ENCODE data around the gene NME7. TPM values are rescaled to one million over a fixed set of nuclear protein-coding genes. Genes with fewer than 3 reads are reported as not detected.

Gene NME7
- total RNA-seq, 4 donors from 2014 or later, result 1.9 to 15.9 (median 8.3) TPM

DNA sequence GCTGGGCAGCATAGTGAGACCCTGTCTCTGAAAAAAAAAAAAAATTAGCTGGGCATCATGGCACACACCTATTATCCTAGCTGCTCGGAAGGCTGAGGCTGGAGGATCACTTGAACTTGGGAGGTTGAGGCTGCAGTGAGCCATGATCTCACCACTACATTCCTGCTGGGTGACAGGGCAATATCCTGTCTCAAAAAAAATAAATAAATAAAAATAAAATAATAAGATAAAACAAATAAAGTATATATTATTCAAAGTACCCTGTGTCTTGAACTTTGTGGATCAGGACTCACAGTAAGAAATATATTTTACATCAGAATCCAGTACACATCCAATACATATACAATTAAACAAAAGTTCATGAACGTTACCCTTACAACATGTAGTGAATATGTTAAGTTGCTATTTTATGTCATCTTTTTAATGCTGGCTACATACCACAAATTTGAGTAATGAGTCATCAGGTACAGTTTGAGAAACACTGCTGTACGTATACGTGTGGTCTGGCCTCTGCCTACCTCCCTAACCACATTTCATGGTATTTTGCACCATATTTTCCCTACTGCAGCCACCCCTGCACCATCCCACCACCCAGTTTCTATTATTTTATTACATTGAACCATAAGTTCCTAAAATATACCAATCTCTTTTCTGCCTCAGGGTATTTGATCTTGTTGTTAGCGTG, 4.4 kb downstream of the NME7 start:
- intact Hi-C loops (cut with DNase I; ENCODE audit: low total_unique reads), result loop anchor here (10.0 kb wide), 1 partner anchor 1028 kb away; no protein-coding TSS in a partner anchor
- 64 to 78% methylated on average over 5 of the region's 5 CpGs for WGBS, 2 donors (ENCODE audit: low coverage in 1 of 2)

DNA sequence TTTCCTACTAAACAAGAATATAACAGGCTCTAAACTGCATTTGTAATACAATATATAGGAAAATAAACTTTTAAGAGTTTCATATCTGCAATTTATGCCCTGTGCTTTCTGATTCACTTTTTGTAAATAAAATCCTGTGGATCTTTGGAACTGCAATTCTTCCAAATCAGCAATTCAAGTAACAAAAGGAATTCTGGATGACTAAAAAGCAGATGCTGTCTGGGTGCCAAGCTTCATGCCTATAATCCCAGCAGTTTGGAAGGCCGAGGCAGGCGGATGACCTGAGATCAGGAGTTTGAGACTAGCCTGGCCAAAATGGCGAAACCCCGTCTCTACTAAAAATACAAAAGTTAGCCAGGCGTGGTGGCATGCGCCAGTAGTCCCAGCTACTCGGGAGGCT, 6.3 kb downstream of the NME7 start:
- 87% methylated on average over 7 of the region's 7 CpGs; no CpG with 5 or more reads in 1 of the 2 donors for WGBS, 2 donors (ENCODE audit: low coverage in 1 of 2)
- Histone ChIP-seq H3K36me3 (no peaks in the 10 kb centered on the region), H3K27me3 (no peaks in the 10 kb centered on the region), H3K9me3 (no peaks in the 10 kb centered on the region), H3K4me1 (peaks cover 0 to 4% (median under 1%) of the 10 kb centered on the region in 4 donors), H3K4me3 (no peak overlapping the region), H3K27ac (no peak overlapping the region)
- TF ChIP-seq EP300 (IDR thresholded peaks at IDR 0.05; ENCODE audit: low read depth), result no peak
- TF ChIP-seq, protein P1, sequence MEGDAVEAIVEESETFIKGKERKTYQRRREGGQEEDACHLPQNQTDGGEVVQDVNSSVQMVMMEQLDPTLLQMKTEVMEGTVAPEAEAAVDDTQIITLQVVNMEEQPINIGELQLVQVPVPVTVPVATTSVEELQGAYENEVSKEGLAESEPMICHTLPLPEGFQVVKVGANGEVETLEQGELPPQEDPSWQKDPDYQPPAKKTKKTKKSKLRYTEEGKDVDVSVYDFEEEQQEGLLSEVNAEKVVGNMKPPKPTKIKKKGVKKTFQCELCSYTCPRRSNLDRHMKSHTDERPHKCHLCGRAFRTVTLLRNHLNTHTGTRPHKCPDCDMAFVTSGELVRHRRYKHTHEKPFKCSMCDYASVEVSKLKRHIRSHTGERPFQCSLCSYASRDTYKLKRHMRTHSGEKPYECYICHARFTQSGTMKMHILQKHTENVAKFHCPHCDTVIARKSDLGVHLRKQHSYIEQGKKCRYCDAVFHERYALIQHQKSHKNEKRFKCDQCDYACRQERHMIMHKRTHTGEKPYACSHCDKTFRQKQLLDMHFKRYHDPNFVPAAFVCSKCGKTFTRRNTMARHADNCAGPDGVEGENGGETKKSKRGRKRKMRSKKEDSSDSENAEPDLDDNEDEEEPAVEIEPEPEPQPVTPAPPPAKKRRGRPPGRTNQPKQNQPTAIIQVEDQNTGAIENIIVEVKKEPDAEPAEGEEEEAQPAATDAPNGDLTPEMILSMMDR (IDR thresholded peaks at IDR 0.05), result no peak
- no peak for TF ChIP-seq POLR2AphosphoS5 (IDR thresholded peaks at IDR 0.05)
- no peak for TF ChIP-seq POLR2A (IDR thresholded peaks at IDR 0.05)
- DNase-seq, result no peak
- intact Hi-C loops (cut with DNase I; ENCODE audit: low total_unique reads) (loop anchor here (10.0 kb wide), 1 partner anchor 1026 kb away; no protein-coding TSS in a partner anchor), in situ Hi-C loops (cut with MboI; ENCODE audit: low pct_ligation_motif_present in 1 of 4, low pct_unique_long_range_greater_than_20kb in 1 of 4, low sequenced_read_pairs in 3 of 4) (loop anchor here in 1 of 4 donors (25.0 kb wide), 1 partner anchor 924 kb away; no protein-coding TSS in a partner anchor)

More for the DNA sequence above, 4.4 kb downstream of the NME7 start:
- in situ Hi-C loops (cut with MboI; ENCODE audit: low pct_ligation_motif_present in 1 of 4, low pct_unique_long_range_greater_than_20kb in 1 of 4, low sequenced_read_pairs in 3 of 4), result loop anchor here in 1 of 4 donors (25.0 kb wide), 1 partner anchor 926 kb away; no protein-coding TSS in a partner anchor
- Histone ChIP-seq H3K36me3 (no peaks in the 10 kb centered on the region), H3K27ac (no peak overlapping the region), H3K4me1 (peaks cover 0 to 11% (median 10%) of the 10 kb centered on the region in 4 donors), H3K9me3 (no peaks in the 10 kb centered on the region), H3K4me3 (no peak overlapping the region), H3K27me3 (no peaks in the 10 kb centered on the region)
- TF ChIP-seq, protein P1 (IDR thresholded peaks at IDR 0.05), result no peak
- TF ChIP-seq POLR2AphosphoS5 (IDR thresholded peaks at IDR 0.05) (no peak), EP300 (IDR thresholded peaks at IDR 0.05; ENCODE audit: low read depth) (no peak), POLR2A (IDR thresholded peaks at IDR 0.05) (no peak)
- no peak for DNase-seq

DNA sequence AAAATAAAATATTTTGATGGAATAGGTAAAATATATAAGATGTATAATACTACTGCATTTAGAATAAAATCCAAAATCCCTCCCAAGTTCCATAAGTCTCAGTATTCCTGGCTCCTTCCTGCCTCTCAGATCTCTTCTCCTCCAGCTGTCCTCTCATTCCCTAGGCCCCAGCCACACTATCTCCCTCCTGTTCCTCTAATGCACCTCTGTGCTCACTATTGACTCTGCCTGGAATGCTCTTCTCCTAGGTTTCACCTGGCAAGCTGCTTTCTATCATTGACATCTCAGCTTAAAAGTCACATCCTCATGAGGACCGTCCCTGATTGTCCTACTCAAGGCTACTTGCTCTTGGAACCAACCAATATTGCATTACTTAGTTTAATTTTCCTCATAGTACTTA, 7.2 kb downstream of the NME7 start:
- in situ Hi-C loops (cut with MboI; ENCODE audit: low pct_ligation_motif_present in 1 of 4, low pct_unique_long_range_greater_than_20kb in 1 of 4, low sequenced_read_pairs in 3 of 4), result loop anchor here in 1 of 4 donors (25.0 kb wide), 1 partner anchor 923 kb away; no protein-coding TSS in a partner anchor
- DNase-seq, result no peak
- intact Hi-C loops (cut with DNase I; ENCODE audit: low total_unique reads), result loop anchor here (10.0 kb wide), 1 partner anchor 1026 kb away; no protein-coding TSS in a partner anchor

More for the DNA sequence above, 7.2 kb downstream of the NME7 start:
- TF ChIP-seq POLR2A (IDR thresholded peaks at IDR 0.05) (no peak), POLR2AphosphoS5 (IDR thresholded peaks at IDR 0.05) (no peak), EP300 (IDR thresholded peaks at IDR 0.05; ENCODE audit: low read depth) (no peak)
- TF ChIP-seq, protein P1 (IDR thresholded peaks at IDR 0.05), result no peak
- Histone ChIP-seq H3K9me3 (no peaks in the 10 kb centered on the region), H3K27me3 (no peaks in the 10 kb centered on the region), H3K36me3 (no peaks in the 10 kb centered on the region), H3K4me1 (peaks cover 0 to 4% (median 0%) of the 10 kb centered on the region in 4 donors), H3K4me3 (no peak overlapping the region), H3K27ac (no peak overlapping the region)
- WGBS, 2 donors (ENCODE audit: low coverage in 1 of 2), result 96 to 100% methylated on average over 1 of the region's 1 CpG
